Measurements from ENCODE around the gene HOXD10.
A peak's percentile ranks its signal among the peaks of the same experiment; 100 is the strongest.

Gene HOXD10

DNA sequence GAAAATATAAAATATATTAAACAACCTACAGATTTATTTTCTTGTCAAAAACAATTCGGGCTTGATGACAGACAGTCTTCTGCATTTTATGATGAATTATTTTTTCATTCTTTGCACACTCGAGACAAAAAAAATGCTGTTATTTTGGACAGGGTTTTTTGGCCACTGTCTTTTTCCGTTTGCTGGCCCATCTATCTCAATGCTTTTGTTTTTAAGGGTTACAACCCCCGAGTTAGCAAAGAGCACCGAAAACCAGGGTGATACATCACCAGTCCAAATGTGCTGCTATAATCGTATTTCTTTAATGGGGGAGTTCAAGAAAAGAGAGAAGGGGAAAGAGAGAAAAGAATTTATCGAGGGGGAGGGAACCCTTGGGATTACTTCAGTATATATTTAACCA lies 40.5 kb upstream of the HOXD10 start:
- 64 to 70% methylated on average over 7 of the region's 7 CpGs for WGBS, 2 experiments
- peaks cover 99% of the 10 kb centered on the region for H3K27me3 ChIP-seq (ENCODE audit: control insufficient read depth, insufficient read depth, low read length, poor library complexity, severe bottlenecking)
- no peaks in the 10 kb centered on the region for H3K36me3 ChIP-seq (ENCODE audit: control insufficient read depth, insufficient read depth, low read length)
- H3K27ac ChIP-seq (ENCODE audit: insufficient read depth, low read depth, low read length, poor library complexity, severe bottlenecking), result no peak overlapping the region
- no peaks in the 10 kb centered on the region for H3K9me3 ChIP-seq (ENCODE audit: control insufficient read depth, low read length)
- H3K4me1 ChIP-seq (ENCODE audit: control insufficient read depth, insufficient read depth, low read length), result peaks cover 4% of the 10 kb centered on the region
- no peak overlapping the region for H3K4me3 ChIP-seq (ENCODE audit: insufficient read depth, low read depth, low read length)

DNA sequence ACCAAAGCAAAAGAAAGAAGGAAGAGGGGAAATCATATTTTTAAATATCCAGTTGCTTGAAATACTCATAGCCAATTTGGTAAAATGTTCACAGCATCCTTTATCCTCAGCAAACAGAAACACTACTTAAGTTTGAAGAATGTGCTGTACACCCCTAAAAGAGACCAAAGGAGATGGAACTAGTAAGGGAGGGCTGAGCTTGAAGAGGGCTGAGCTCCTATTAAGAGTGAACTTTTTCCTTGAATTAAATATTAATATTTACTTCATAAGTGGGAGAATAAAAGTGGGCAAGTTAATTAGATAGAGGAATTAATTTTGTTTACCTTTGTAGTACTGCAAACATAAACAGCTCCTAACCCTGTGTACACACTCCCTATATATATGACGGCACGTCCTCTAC lies 39.8 kb upstream of the HOXD10 start:
- Histone ChIP-seq H3K9me3 (ENCODE audit: control insufficient read depth, low read length) (no peaks in the 10 kb centered on the region), H3K4me1 (ENCODE audit: control insufficient read depth, insufficient read depth, low read length) (peaks cover 4% of the 10 kb centered on the region), H3K27ac (ENCODE audit: insufficient read depth, low read depth, low read length, poor library complexity, severe bottlenecking) (no peak overlapping the region), H3K4me3 (ENCODE audit: insufficient read depth, low read depth, low read length) (no peak overlapping the region), H3K27me3 (ENCODE audit: control insufficient read depth, insufficient read depth, low read length, poor library complexity, severe bottlenecking) (peaks cover 100% of the 10 kb centered on the region), H3K36me3 (ENCODE audit: control insufficient read depth, insufficient read depth, low read length) (no peaks in the 10 kb centered on the region)
- WGBS, 2 experiments, result 77 to 85% methylated on average over 2 of the region's 2 CpGs

DNA sequence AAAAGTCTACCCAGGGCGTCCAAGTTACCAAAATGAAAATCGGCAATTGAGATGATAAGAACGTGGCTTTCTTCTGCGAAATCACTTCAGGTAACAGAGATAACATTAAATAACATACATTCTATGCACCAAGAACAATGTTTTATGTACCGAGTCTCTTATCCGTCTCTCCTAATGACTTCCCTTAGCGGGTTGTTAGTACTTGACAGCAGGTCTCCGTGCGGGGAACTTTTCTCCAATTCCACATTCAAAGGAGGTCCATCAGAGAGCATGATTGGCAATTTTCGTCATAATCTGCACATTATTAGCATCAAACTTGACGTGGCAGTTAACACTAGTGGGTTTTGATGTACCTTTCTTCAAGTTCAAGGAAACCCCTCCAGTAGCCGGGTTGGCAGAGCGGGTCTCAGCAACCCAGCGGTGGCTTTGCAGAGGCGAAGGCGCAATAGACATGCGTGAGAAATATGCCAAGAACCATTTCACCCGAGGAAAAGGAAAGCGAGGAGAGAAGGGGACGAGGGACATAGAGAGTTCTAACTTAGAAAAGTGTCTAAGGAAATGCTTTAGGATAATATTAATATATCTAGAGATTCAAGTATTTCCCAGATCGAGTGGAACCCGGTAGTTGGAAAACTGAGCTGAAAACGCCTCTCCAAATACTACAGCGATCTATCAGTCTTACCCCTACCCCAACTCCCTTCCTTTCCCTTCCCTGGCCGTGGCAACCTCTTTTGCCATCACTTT lies 37.9 kb upstream of the HOXD10 start:
- H3K9me3 ChIP-seq (ENCODE audit: control insufficient read depth, low read length), result no peaks in the 10 kb centered on the region
- H3K36me3 ChIP-seq (ENCODE audit: control insufficient read depth, insufficient read depth, low read length), result no peaks in the 10 kb centered on the region
- H3K4me1 ChIP-seq (ENCODE audit: control insufficient read depth, insufficient read depth, low read length), result peaks cover 10% of the 10 kb centered on the region
- H3K4me3 ChIP-seq (ENCODE audit: insufficient read depth, low read depth, low read length), result peak overlapping the region; percentile 25
- WGBS, 2 experiments, result 9% methylated on average over 25 of the region's 25 CpGs
- no peak overlapping the region for H3K27ac ChIP-seq (ENCODE audit: insufficient read depth, low read depth, low read length, poor library complexity, severe bottlenecking)
- H3K27me3 ChIP-seq (ENCODE audit: control insufficient read depth, insufficient read depth, low read length, poor library complexity, severe bottlenecking), result peaks cover 100% of the 10 kb centered on the region

DNA sequence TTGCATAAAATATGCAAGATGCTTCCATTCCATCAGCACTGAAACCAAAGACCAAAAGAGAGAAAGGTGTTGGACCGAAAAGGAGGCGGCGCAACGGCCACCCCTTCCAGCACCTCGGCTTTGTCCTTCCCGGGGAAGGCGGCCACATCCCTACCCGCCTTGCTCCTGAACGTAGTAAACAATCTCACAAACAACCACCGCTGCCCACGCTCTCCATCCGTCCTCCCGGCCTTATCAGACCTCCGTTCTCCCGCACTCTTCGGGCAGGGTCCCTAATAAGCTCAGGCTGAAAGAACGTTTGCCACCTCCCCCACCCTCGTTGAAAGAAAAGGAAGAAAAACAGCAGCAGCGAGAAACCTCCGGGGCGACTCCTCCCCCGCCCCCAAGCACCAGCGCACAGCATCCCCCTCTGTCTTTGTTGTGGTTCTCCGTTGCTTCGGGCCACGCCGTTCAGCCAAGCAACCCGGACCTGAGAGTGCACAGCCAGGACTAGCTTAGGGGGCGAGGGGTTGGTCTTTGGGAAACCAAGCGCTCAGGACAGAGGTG lies 37.2 kb upstream of the HOXD10 start:
- peaks cover 10% of the 10 kb centered on the region for H3K4me1 ChIP-seq (ENCODE audit: control insufficient read depth, insufficient read depth, low read length)
- no peaks in the 10 kb centered on the region for H3K36me3 ChIP-seq (ENCODE audit: control insufficient read depth, insufficient read depth, low read length)
- 1% methylated on average over 30 of the region's 30 CpGs for WGBS, 2 experiments
- no peak overlapping the region for H3K27ac ChIP-seq (ENCODE audit: insufficient read depth, low read depth, low read length, poor library complexity, severe bottlenecking)
- peaks cover 100% of the 10 kb centered on the region for H3K27me3 ChIP-seq (ENCODE audit: control insufficient read depth, insufficient read depth, low read length, poor library complexity, severe bottlenecking)
- H3K9me3 ChIP-seq (ENCODE audit: control insufficient read depth, low read length), result no peaks in the 10 kb centered on the region
- peak overlapping the region; percentile 25 for H3K4me3 ChIP-seq (ENCODE audit: insufficient read depth, low read depth, low read length)

GRCh38 chr2:176079831-176080539 lies 36.6 kb upstream of the HOXD10 start:
- H3K4me1 ChIP-seq (ENCODE audit: control insufficient read depth, insufficient read depth, low read length), result peaks cover 10% of the 10 kb centered on the region
- peaks cover 100% of the 10 kb centered on the region for H3K27me3 ChIP-seq (ENCODE audit: control insufficient read depth, insufficient read depth, low read length, poor library complexity, severe bottlenecking)
- H3K27ac ChIP-seq (ENCODE audit: insufficient read depth, low read depth, low read length, poor library complexity, severe bottlenecking), result no peak overlapping the region
- no peaks in the 10 kb centered on the region for H3K36me3 ChIP-seq (ENCODE audit: control insufficient read depth, insufficient read depth, low read length)
- H3K9me3 ChIP-seq (ENCODE audit: control insufficient read depth, low read length), result no peaks in the 10 kb centered on the region
- peak overlapping the region; percentile 26 for H3K4me3 ChIP-seq (ENCODE audit: insufficient read depth, low read depth, low read length)
- 1% methylated on average over 81 to 86 of the region's 86 CpGs for WGBS, 2 experiments

- Histone ChIP-seq H3K4me3 (ENCODE audit: insufficient read depth, low read depth, low read length) (peak overlapping the region; percentile 26), H3K27me3 (ENCODE audit: control insufficient read depth, insufficient read depth, low read length, poor library complexity, severe bottlenecking) (peaks cover 100% of the 10 kb centered on the region), H3K4me1 (ENCODE audit: control insufficient read depth, insufficient read depth, low read length) (peaks cover 10% of the 10 kb centered on the region), H3K9me3 (ENCODE audit: control insufficient read depth, low read length) (no peaks in the 10 kb centered on the region), H3K36me3 (ENCODE audit: control insufficient read depth, insufficient read depth, low read length) (no peaks in the 10 kb centered on the region), H3K27ac (ENCODE audit: insufficient read depth, low read depth, low read length, poor library complexity, severe bottlenecking) (no peak overlapping the region)
- 1% methylated on average over 67 to 68 of the region's 68 CpGs for WGBS, 2 experiments
Observed at GRCh38 chr2:176080540-176081375, 35.8 kb upstream of the HOXD10 start.

- Histone ChIP-seq H3K4me1 (ENCODE audit: control insufficient read depth, insufficient read depth, low read length) (peaks cover 10% of the 10 kb centered on the region), H3K9me3 (ENCODE audit: control insufficient read depth, low read length) (no peaks in the 10 kb centered on the region), H3K36me3 (ENCODE audit: control insufficient read depth, insufficient read depth, low read length) (no peaks in the 10 kb centered on the region), H3K27ac (ENCODE audit: insufficient read depth, low read depth, low read length, poor library complexity, severe bottlenecking) (no peak overlapping the region), H3K4me3 (ENCODE audit: insufficient read depth, low read depth, low read length) (no peak overlapping the region), H3K27me3 (ENCODE audit: control insufficient read depth, insufficient read depth, low read length, poor library complexity, severe bottlenecking) (peaks cover 100% of the 10 kb centered on the region)
- 6 to 7% methylated on average over 14 to 15 of the region's 17 CpGs for WGBS, 2 experiments
Observed at GRCh38 chr2:176081376-176081836, 35.2 kb upstream of the HOXD10 start.

DNA sequence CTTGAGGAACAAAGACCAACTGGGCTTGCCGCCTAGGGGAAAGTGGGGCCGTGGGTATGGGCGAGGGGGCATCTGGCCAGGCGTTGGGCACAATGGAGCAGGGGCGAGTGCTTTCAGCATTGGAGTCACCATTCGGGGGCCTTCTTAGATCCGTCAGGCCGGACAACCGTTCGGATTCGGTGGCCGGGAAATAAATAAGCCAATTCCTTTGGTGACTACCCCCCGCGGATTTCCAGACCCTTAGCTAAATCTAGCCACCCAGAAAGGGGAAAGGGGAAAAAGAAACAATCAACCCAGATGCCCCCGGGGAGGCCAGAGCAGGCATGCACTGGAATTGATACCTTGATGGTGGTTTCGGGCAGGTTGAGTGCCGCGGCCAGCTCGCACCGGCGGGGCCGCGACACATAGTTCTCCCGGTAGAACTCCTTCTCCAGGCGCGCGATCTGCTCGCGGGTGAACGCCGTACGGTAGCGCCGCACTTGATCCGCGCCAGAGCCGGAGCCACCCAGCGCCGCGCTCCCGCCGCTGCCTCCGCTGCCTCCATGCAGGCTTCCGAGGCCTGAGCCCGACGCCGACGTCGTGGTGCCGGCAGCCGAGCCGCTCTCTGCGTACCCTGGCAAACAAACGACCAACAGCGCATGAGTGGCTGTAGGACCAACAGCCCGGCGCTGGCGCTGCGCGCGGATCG lies 34.6 kb upstream of the HOXD10 start:
- H3K27me3 ChIP-seq (ENCODE audit: control insufficient read depth, insufficient read depth, low read length, poor library complexity, severe bottlenecking), result peaks cover 100% of the 10 kb centered on the region
- 1% methylated on average over 62 of the region's 62 CpGs for WGBS, 2 experiments
- no peak overlapping the region for H3K4me3 ChIP-seq (ENCODE audit: insufficient read depth, low read depth, low read length)
- H3K36me3 ChIP-seq (ENCODE audit: control insufficient read depth, insufficient read depth, low read length), result no peaks in the 10 kb centered on the region
- H3K9me3 ChIP-seq (ENCODE audit: control insufficient read depth, low read length), result no peaks in the 10 kb centered on the region
- no peak overlapping the region for H3K27ac ChIP-seq (ENCODE audit: insufficient read depth, low read depth, low read length, poor library complexity, severe bottlenecking)
- peaks cover 10% of the 10 kb centered on the region for H3K4me1 ChIP-seq (ENCODE audit: control insufficient read depth, insufficient read depth, low read length)

DNA sequence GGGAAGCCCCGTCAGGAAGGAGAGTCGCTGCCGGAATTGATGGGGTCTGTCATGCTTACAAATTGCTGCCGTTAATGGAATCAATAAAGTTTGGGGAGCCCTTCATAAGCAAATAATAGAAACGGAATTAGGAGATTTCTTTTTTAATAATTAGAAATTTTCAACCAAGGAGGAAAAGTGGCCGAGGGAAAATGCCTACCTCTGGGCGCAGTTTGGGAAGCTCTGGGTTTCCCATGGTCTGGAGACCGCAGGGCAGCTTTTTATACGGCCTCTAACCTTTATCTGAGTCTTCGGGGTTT lies 34.1 kb upstream of the HOXD10 start:
- Histone ChIP-seq H3K9me3 (ENCODE audit: control insufficient read depth, low read length) (no peaks in the 10 kb centered on the region), H3K4me3 (ENCODE audit: insufficient read depth, low read depth, low read length) (no peak overlapping the region), H3K27me3 (ENCODE audit: control insufficient read depth, insufficient read depth, low read length, poor library complexity, severe bottlenecking) (peaks cover 100% of the 10 kb centered on the region), H3K4me1 (ENCODE audit: control insufficient read depth, insufficient read depth, low read length) (peaks cover 10% of the 10 kb centered on the region), H3K27ac (ENCODE audit: insufficient read depth, low read depth, low read length, poor library complexity, severe bottlenecking) (no peak overlapping the region), H3K36me3 (ENCODE audit: control insufficient read depth, insufficient read depth, low read length) (no peaks in the 10 kb centered on the region)
- WGBS, 2 experiments, result 1 to 2% methylated on average over 9 to 10 of the region's 10 CpGs

Data from ectodermal cell (in vitro differentiated cells).